ENCODE measurements around the gene NANOS3. TPM values are rescaled to one million over a fixed set of nuclear protein-coding genes. Genes with fewer than 3 reads are reported as not detected.

The NANOS3 gene
- total and polyA plus RNA-seq, 9 of the 15 experiments (the other 6 are each of a cell fraction or from before 2014, with no cell fraction given): not detected

DNA sequence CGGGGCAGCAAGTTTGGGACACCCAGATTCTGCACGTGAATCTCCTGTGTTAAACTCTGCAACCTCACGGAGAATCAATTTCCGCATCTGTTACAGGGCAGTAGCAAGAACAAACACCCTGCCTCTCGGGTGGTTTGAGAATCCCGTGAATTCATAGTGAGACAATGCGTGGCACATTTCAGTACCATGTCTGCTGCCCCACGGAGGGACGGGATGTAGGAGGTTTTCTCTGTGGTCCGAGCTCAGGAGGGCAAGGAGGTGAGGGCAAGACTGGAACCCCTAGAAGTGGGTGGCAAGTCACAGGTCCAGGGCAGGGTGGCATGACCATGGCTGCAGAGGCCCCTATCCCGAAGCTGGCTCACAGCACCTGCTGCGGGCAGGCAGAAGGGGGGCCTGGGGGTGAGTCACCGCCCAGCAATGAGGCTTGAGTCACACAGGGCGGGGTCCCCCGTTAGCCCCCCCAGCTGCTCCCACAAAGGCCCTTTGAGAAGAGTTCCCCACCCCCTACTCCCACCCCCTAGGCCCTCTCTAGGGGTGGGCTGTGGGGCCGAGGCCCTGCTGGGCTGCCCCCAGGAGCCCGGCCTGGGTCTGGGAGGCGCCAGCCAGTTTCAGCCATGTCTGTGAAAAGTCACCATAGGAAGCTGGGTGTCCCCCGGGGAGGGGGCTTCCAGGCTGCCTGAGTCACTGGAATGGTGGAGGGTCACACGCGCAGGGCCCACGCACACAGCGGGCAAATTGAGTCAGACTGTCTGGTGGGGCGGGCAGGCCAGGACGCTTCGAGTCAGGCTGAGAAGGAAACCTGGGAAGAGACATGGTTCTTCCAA is 25.8 kb upstream of the NANOS3 start (continued):
- TF ChIP-seq, protein P1, sequence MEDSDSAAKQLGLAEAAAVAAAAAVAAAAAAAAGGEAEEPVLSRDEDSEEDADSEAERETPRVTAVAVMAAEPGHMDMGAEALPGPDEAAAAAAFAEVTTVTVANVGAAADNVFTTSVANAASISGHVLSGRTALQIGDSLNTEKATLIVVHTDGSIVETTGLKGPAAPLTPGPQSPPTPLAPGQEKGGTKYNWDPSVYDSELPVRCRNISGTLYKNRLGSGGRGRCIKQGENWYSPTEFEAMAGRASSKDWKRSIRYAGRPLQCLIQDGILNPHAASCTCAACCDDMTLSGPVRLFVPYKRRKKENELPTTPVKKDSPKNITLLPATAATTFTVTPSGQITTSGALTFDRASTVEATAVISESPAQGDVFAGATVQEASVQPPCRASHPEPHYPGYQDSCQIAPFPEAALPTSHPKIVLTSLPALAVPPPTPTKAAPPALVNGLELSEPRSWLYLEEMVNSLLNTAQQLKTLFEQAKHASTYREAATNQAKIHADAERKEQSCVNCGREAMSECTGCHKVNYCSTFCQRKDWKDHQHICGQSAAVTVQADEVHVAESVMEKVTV (CRISPR knock-in tag; IDR thresholded peaks at IDR 0.05): no peak
- TF ChIP-seq WHSC1 (IDR thresholded peaks at IDR 0.05; ENCODE audit: low read length) (no peak), ZC3H8 (IDR thresholded peaks at IDR 0.05) (no peak), MAFG (tag; conservative IDR thresholded peaks at IDR 0.05) (no peak), ZBTB7A (IDR thresholded peaks at IDR 0.05; ENCODE audit: borderline replicate concordance, control insufficient read depth, low read depth, low read length) (peak; percentile 99), TGIF2 (CRISPR knock-in tag; IDR thresholded peaks at IDR 0.05) (no peak), NELFE (IDR thresholded peaks at IDR 0.05; ENCODE audit: insufficient read depth, insufficient read length) (no peak), C11orf30 (IDR thresholded peaks at IDR 0.05; ENCODE audit: low read depth) (no peak), ZNF124 (CRISPR knock-in tag; IDR thresholded peaks at IDR 0.05) (no peak), TAL1 (IDR thresholded peaks at IDR 0.05) (no peak), TRIM28 (IDR thresholded peaks at IDR 0.05) (peak; percentile 47; the same call in 1 of the 2 replicates), ZNF311 (CRISPR knock-in tag; IDR thresholded peaks at IDR 0.05) (no peak), NCOR1 (IDR thresholded peaks at IDR 0.05) (0 out of 2 replicates have a peak, but pooled peaks have one; percentile 13), ZNF217 (CRISPR knock-in tag; IDR thresholded peaks at IDR 0.05) (no peak), TCFL5 (CRISPR knock-in tag; conservative IDR thresholded peaks at IDR 0.05) (no peak), FOXP1 (CRISPR knock-in tag; IDR thresholded peaks at IDR 0.05) (peak; percentile 91; the same call in 1 of the 2 replicates)
- TF ChIP-seq, protein P2, sequence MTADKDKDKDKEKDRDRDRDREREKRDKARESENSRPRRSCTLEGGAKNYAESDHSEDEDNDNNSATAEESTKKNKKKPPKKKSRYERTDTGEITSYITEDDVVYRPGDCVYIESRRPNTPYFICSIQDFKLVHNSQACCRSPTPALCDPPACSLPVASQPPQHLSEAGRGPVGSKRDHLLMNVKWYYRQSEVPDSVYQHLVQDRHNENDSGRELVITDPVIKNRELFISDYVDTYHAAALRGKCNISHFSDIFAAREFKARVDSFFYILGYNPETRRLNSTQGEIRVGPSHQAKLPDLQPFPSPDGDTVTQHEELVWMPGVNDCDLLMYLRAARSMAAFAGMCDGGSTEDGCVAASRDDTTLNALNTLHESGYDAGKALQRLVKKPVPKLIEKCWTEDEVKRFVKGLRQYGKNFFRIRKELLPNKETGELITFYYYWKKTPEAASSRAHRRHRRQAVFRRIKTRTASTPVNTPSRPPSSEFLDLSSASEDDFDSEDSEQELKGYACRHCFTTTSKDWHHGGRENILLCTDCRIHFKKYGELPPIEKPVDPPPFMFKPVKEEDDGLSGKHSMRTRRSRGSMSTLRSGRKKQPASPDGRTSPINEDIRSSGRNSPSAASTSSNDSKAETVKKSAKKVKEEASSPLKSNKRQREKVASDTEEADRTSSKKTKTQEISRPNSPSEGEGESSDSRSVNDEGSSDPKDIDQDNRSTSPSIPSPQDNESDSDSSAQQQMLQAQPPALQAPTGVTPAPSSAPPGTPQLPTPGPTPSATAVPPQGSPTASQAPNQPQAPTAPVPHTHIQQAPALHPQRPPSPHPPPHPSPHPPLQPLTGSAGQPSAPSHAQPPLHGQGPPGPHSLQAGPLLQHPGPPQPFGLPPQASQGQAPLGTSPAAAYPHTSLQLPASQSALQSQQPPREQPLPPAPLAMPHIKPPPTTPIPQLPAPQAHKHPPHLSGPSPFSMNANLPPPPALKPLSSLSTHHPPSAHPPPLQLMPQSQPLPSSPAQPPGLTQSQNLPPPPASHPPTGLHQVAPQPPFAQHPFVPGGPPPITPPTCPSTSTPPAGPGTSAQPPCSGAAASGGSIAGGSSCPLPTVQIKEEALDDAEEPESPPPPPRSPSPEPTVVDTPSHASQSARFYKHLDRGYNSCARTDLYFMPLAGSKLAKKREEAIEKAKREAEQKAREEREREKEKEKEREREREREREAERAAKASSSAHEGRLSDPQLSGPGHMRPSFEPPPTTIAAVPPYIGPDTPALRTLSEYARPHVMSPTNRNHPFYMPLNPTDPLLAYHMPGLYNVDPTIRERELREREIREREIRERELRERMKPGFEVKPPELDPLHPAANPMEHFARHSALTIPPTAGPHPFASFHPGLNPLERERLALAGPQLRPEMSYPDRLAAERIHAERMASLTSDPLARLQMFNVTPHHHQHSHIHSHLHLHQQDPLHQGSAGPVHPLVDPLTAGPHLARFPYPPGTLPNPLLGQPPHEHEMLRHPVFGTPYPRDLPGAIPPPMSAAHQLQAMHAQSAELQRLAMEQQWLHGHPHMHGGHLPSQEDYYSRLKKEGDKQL (CRISPR knock-in tag; IDR thresholded peaks at IDR 0.05; ENCODE audit: borderline replicate concordance): no peak
- TF ChIP-seq, protein P3, sequence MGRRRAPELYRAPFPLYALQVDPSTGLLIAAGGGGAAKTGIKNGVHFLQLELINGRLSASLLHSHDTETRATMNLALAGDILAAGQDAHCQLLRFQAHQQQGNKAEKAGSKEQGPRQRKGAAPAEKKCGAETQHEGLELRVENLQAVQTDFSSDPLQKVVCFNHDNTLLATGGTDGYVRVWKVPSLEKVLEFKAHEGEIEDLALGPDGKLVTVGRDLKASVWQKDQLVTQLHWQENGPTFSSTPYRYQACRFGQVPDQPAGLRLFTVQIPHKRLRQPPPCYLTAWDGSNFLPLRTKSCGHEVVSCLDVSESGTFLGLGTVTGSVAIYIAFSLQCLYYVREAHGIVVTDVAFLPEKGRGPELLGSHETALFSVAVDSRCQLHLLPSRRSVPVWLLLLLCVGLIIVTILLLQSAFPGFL (CRISPR knock-in tag; IDR thresholded peaks at IDR 0.05): no peak
- TF ChIP-seq, protein P4, sequence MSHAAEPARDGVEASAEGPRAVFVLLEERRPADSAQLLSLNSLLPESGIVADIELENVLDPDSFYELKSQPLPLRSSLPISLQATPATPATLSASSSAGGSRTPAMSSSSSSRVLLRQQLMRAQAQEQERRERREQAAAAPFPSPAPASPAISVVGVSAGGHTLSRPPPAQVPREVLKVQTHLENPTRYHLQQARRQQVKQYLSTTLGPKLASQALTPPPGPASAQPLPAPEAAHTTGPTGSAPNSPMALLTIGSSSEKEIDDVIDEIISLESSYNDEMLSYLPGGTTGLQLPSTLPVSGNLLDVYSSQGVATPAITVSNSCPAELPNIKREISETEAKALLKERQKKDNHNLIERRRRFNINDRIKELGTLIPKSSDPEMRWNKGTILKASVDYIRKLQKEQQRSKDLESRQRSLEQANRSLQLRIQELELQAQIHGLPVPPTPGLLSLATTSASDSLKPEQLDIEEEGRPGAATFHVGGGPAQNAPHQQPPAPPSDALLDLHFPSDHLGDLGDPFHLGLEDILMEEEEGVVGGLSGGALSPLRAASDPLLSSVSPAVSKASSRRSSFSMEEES (CRISPR knock-in tag; IDR thresholded peaks at IDR 0.05): no peak
